GM23248 (cell line): Measurements from ENCODE around the gene S1PR5.

Source experiments
- EZH2 ChIP-seq: fragments of 200-600 bp; sonication (generic); IDR thresholded peaks from 2 replicates; pipeline ENCODE4 v1.6.1; 2018; ENCODE audit warnings: antibody characterized with exemption, mild to moderate bottlenecking; ENCODE audit not compliant: insufficient read depth, poor library complexity, severe bottlenecking
- EZH2phosphoT487 ChIP-seq: fragments of 200-600 bp; sonication (generic); IDR thresholded peaks from 2 replicates; pipeline ENCODE4 v1.6.1; 2018; ENCODE audit warnings: antibody characterized with exemption, moderate library complexity, mild to moderate bottlenecking, low read depth; ENCODE audit not compliant: insufficient read depth

DNA sequence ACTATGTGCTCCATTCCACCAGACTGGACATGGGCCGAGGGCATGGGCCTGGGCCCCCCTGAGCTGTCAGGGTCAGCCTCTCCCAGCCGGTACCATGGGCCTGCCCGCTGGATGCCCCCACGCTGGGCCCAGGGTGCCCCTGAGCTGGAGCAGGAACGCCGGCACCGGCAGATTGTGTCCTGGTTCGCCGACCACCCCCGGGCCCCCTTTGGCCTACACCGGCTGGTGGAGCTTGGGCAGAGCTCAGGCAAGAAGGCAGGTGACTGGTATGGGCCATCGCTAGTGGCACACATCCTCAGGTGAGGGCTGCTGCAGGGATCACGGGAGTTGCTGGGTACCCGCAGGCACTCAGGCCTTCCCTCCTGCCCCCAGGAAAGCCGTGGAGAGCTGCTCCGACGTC is 29.6 kb upstream of the S1PR5 start:
- TF ChIP-seq EZH2 (no peak), EZH2phosphoT487 (no peak)
